ENCODE data around the gene KLHL3. TPM values are rescaled to one million over a fixed set of nuclear protein-coding genes. Genes with fewer than 3 reads are reported as not detected.

KLHL3 gene
- total and polyA plus RNA-seq, 2 experiments from 2014 or later: 4.9 to 10.8 TPM

DNA sequence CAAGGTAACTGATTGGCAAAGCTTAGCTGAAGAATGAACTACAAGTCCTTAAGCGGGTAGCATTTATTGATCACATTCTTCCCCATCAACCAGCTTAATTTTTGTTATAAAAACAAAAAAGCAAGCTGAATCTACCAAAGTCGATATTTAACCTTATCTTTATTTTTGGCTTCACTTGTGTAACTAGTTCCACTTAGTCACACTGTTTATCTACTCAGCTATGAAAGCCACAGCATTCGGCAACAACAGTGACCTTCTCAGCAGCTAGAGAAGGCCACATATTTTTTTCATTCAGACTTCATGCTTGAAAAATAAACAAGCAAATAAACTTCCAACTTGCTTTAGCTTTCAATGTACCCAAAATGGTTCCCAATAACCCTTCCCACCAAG, 69.4 kb downstream of the KLHL3 start:
- ATAC-seq: no peak

More for the DNA sequence above, 69.4 kb downstream of the KLHL3 start:
- H3K27ac Mint-ChIP-seq: no peak overlapping the region
- H3K9me3 Mint-ChIP-seq: no peaks in the 10 kb centered on the region
- no peaks in the 10 kb centered on the region for H3K36me3 ChIP-seq (ENCODE audit: insufficient read depth)
- H2AFZ ChIP-seq: no peak overlapping the region
- H3K27me3 ChIP-seq (ENCODE audit: insufficient read depth): no peaks in the 10 kb centered on the region
- no peak overlapping the region for H3K4me3 Mint-ChIP-seq
- TF ChIP-seq, protein P1, sequence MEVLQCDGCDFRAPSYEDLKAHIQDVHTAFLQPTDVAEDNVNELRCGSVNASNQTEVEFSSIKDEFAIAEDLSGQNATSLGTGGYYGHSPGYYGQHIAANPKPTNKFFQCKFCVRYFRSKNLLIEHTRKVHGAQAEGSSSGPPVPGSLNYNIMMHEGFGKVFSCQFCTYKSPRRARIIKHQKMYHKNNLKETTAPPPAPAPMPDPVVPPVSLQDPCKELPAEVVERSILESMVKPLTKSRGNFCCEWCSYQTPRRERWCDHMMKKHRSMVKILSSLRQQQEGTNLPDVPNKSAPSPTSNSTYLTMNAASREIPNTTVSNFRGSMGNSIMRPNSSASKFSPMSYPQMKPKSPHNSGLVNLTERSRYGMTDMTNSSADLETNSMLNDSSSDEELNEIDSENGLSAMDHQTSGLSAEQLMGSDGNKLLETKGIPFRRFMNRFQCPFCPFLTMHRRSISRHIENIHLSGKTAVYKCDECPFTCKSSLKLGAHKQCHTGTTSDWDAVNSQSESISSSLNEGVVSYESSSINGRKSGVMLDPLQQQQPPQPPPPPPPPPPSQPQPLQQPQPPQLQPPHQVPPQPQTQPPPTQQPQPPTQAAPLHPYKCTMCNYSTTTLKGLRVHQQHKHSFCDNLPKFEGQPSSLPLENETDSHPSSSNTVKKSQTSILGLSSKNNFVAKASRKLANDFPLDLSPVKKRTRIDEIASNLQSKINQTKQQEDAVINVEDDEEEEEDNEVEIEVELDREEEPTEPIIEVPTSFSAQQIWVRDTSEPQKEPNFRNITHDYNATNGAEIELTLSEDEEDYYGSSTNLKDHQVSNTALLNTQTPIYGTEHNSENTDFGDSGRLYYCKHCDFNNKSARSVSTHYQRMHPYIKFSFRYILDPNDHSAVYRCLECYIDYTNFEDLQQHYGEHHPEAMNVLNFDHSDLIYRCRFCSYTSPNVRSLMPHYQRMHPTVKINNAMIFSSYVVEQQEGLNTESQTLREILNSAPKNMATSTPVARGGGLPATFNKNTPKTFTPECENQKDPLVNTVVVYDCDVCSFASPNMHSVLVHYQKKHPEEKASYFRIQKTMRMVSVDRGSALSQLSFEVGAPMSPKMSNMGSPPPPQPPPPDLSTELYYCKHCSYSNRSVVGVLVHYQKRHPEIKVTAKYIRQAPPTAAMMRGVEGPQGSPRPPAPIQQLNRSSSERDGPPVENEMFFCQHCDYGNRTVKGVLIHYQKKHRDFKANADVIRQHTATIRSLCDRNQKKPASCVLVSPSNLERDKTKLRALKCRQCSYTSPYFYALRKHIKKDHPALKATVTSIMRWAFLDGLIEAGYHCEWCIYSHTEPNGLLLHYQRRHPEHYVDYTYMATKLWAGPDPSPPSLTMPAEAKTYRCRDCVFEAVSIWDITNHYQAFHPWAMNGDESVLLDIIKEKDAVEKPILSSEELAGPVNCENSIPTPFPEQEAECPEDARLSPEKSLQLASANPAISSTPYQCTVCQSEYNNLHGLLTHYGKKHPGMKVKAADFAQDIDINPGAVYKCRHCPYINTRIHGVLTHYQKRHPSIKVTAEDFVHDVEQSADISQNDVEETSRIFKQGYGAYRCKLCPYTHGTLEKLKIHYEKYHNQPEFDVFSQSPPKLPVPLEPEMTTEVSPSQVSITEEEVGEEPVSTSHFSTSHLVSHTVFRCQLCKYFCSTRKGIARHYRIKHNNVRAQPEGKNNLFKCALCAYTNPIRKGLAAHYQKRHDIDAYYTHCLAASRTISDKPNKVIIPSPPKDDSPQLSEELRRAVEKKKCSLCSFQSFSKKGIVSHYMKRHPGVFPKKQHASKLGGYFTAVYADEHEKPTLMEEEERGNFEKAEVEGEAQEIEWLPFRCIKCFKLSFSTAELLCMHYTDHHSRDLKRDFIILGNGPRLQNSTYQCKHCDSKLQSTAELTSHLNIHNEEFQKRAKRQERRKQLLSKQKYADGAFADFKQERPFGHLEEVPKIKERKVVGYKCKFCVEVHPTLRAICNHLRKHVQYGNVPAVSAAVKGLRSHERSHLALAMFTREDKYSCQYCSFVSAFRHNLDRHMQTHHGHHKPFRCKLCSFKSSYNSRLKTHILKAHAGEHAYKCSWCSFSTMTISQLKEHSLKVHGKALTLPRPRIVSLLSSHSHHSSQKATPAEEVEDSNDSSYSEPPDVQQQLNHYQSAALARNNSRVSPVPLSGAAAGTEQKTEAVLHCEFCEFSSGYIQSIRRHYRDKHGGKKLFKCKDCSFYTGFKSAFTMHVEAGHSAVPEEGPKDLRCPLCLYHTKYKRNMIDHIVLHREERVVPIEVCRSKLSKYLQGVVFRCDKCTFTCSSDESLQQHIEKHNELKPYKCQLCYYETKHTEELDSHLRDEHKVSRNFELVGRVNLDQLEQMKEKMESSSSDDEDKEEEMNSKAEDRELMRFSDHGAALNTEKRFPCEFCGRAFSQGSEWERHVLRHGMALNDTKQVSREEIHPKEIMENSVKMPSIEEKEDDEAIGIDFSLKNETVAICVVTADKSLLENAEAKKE (CRISPR knock-in tag; IDR thresholded peaks at IDR 0.05): no peak
- TF ChIP-seq, protein P2, sequence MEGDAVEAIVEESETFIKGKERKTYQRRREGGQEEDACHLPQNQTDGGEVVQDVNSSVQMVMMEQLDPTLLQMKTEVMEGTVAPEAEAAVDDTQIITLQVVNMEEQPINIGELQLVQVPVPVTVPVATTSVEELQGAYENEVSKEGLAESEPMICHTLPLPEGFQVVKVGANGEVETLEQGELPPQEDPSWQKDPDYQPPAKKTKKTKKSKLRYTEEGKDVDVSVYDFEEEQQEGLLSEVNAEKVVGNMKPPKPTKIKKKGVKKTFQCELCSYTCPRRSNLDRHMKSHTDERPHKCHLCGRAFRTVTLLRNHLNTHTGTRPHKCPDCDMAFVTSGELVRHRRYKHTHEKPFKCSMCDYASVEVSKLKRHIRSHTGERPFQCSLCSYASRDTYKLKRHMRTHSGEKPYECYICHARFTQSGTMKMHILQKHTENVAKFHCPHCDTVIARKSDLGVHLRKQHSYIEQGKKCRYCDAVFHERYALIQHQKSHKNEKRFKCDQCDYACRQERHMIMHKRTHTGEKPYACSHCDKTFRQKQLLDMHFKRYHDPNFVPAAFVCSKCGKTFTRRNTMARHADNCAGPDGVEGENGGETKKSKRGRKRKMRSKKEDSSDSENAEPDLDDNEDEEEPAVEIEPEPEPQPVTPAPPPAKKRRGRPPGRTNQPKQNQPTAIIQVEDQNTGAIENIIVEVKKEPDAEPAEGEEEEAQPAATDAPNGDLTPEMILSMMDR (conservative IDR thresholded peaks at IDR 0.05; ENCODE audit: low read depth in 2 of 2): no peak
- TF ChIP-seq ZNF331 (CRISPR knock-in tag; IDR thresholded peaks at IDR 0.05; ENCODE audit: low read depth): no peak
- no peak for TF ChIP-seq CREB1 (CRISPR knock-in tag; IDR thresholded peaks at IDR 0.05; ENCODE audit: low read depth)
- TF ChIP-seq STAT1 (IDR thresholded peaks at IDR 0.05; ENCODE audit: unreplicated experiment): no peak
- no peak for TF ChIP-seq POLR2AphosphoS5 (IDR thresholded peaks at IDR 0.05; ENCODE audit: low read depth)
- no peak for TF ChIP-seq ZNF114 (CRISPR knock-in tag; IDR thresholded peaks at IDR 0.05)
- TF ChIP-seq, protein P3, sequence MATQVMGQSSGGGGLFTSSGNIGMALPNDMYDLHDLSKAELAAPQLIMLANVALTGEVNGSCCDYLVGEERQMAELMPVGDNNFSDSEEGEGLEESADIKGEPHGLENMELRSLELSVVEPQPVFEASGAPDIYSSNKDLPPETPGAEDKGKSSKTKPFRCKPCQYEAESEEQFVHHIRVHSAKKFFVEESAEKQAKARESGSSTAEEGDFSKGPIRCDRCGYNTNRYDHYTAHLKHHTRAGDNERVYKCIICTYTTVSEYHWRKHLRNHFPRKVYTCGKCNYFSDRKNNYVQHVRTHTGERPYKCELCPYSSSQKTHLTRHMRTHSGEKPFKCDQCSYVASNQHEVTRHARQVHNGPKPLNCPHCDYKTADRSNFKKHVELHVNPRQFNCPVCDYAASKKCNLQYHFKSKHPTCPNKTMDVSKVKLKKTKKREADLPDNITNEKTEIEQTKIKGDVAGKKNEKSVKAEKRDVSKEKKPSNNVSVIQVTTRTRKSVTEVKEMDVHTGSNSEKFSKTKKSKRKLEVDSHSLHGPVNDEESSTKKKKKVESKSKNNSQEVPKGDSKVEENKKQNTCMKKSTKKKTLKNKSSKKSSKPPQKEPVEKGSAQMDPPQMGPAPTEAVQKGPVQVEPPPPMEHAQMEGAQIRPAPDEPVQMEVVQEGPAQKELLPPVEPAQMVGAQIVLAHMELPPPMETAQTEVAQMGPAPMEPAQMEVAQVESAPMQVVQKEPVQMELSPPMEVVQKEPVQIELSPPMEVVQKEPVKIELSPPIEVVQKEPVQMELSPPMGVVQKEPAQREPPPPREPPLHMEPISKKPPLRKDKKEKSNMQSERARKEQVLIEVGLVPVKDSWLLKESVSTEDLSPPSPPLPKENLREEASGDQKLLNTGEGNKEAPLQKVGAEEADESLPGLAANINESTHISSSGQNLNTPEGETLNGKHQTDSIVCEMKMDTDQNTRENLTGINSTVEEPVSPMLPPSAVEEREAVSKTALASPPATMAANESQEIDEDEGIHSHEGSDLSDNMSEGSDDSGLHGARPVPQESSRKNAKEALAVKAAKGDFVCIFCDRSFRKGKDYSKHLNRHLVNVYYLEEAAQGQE (IDR thresholded peaks at IDR 0.05; ENCODE audit: unreplicated experiment): no peak
- TF ChIP-seq JUNB (IDR thresholded peaks at IDR 0.05; ENCODE audit: unreplicated experiment): no peak
- TF ChIP-seq EZH2 (IDR thresholded peaks at IDR 0.05; ENCODE audit: low read depth, unreplicated experiment): no peak
- TF ChIP-seq, protein P4, sequence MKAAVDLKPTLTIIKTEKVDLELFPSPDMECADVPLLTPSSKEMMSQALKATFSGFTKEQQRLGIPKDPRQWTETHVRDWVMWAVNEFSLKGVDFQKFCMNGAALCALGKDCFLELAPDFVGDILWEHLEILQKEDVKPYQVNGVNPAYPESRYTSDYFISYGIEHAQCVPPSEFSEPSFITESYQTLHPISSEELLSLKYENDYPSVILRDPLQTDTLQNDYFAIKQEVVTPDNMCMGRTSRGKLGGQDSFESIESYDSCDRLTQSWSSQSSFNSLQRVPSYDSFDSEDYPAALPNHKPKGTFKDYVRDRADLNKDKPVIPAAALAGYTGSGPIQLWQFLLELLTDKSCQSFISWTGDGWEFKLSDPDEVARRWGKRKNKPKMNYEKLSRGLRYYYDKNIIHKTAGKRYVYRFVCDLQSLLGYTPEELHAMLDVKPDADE (IDR thresholded peaks at IDR 0.05): no peak
- TF ChIP-seq EZH2phosphoT487 (IDR thresholded peaks at IDR 0.05; ENCODE audit: unreplicated experiment): no peak
- DNase-seq (ENCODE audit: low spot score): no peak
- H3F3A ChIP-seq (replicated peaks; ENCODE audit: low read depth): no peaks in the 10 kb centered on the region
- H3K4me1 ChIP-seq (ENCODE audit: insufficient read depth): no peaks in the 10 kb centered on the region; the same call in 1 of the 2 replicates
- H3K4me1 Mint-ChIP-seq: peaks cover 2% of the 10 kb centered on the region; the same call in 1 of the 3 replicates
- no peaks in the 10 kb centered on the region; the same call in 1 of the 2 replicates for H4K20me1 ChIP-seq (replicated peaks; ENCODE audit: insufficient read depth)
- no peaks in the 10 kb centered on the region for H3K36me3 Mint-ChIP-seq (ENCODE audit: low read depth)
- H3K79me2 ChIP-seq (replicated peaks; ENCODE audit: insufficient read depth): no peaks in the 10 kb centered on the region
- H3K9me2 ChIP-seq (ENCODE audit: insufficient read depth): no peaks in the 10 kb centered on the region
- no peak overlapping the region for H3K4me3 ChIP-seq
- no peak overlapping the region for H3K27ac ChIP-seq (ENCODE audit: low read depth)
- no peak overlapping the region for H3K4me2 ChIP-seq
- no peaks in the 10 kb centered on the region for H3K27me3 Mint-ChIP-seq (ENCODE audit: insufficient read depth, low read depth, poor library complexity)

All from GM23338 (cell line).